GDM1 (cell line): ENCODE data around the gene RBM44.

ENCODE experiments used
- DNase-seq: peaks from one replicate; lab custom pipeline; 2025; lab: John Stamatoyannopoulos, UW

RBM44 gene

DNA sequence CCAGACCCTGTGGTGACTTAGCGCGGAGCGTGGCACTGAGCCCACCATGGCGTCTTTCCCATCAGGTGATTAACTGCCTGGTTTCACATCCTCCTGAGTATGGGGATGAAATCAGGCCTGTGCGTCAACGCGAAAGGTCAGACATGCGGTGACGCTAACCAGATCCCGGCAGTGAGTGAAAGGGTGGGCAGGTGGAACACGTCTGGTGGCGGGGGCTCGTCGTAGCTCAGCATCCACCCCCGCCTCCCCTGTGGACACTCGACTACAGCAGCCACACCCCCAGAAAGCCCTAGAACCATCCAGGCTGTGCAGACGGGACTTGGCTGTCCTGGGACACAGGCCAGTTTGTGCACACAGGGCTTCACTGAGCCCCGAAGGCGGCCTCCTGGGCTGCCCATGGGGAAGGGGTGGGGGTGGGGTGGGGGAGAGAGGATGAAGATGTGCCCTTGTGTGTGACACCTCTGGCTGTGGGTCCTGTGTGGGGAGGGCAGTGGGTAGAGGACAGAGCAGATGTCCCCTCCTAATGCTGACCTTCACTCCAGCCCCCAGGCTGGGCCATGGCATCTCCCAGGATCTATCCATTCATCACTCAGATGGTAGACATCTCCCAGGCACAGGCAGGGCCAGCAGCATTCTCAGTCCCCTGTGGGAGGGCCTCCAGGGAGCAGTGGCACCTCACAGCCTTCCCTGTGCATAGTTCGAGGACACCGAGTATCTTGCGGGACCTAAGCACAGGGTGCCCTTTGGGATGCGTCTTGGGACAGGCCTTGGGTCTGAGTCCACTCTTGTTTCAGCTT is 88.3 kb downstream of the RBM44 start:
- no peak for DNase-seq

DNA sequence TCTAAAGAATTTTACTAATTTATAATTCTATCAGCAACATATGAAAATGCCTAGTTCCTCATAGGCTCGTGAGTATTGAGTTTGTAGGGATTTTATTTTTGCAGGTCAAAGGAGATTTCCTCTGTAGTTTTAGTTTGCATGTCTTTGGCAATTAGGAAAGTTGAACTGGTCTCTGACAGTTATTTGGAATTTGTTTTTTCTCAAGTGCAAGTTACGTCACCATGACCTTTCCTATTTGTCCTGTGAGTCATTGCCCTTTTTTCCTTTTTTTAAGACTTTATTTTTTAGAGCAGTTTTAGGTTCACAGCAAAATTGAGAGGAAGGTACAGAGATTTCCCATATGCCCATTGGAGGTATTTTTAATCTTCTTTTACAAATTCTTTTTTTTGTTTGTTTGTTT is 89.8 kb downstream of the RBM44 start:
- DNase-seq = no peak

DNA sequence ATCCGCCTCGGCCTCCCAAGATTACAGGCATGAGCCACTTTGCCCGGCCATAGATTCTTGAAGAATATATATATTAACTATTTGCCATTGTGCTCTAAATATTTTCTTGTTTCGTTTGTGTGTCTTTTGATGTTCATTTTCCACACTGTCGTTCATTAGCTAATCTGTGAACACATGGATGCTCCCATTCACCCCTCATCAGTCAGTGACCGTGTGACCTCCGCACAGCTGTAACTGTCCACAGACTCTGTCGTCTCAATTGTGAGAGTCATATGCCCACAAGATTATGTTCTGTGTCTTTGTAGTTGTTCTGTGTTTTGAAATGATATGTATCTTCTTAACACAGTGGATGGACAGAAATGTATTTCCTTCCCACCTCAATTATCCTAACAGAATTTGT is 90.4 kb downstream of the RBM44 start:
- DNase-seq = no peak

DNA sequence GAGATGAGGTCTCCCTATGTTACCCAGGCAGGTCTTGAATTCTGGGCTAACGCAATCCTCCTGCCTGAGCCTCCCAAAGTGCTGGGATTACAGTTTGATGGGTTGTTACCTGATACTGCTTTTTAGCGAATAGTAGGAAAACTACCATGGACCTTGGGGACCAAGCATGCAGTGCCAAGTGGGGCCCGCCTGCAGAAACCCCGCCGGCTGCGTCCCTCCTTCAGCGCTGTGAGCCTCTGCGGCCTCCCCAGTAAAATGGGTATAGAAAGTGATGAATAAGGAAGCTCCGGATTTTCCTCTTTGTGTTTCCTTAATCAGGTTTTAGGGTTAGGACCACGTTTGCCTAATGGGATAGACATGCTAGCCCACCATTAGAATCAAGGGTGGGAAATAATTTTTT is 91.2 kb downstream of the RBM44 start:
- DNase-seq = no peak
